AML-193 (cell line): ENCODE results near the gene MAD2L2.

Experiments
- DNase-seq, 2 experiments: peaks; one replicate each; lab custom pipeline; 2025; lab: John Stamatoyannopoulos, UW

The MAD2L2 gene

GRCh38 chr1:11682287-11682771, 1.4 kb upstream of the MAD2L2 start:
- no peak for DNase-seq

GRCh38 chr1:11680270-11681070, 478 bp downstream of the MAD2L2 start:
- no peak for DNase-seq

- no peak for DNase-seq
These were observed 2.5 kb downstream of the MAD2L2 start for GRCh38 chr1:11678442-11678841.

- DNase-seq, result peak in 1 of 2 experiments; percentile 16
These were observed 4.4 kb downstream of the MAD2L2 start for GRCh38 chr1:11676386-11677103.

GRCh38 chr1:11675325-11675724, 5.6 kb downstream of the MAD2L2 start:
- DNase-seq, result no peak

- no peak for DNase-seq
These were observed 6.5 kb downstream of the MAD2L2 start for GRCh38 chr1:11674488-11674887.

GRCh38 chr1:11673089-11673769, 7.7 kb downstream of the MAD2L2 start:
- no peak for DNase-seq

GRCh38 chr1:11671544-11672286, 9.2 kb downstream of the MAD2L2 start:
- no peak for DNase-seq

- no peak for DNase-seq
These were observed 9.8 kb downstream of the MAD2L2 start for GRCh38 chr1:11671205-11671543.

- no peak for DNase-seq
These were observed 10.2 kb downstream of the MAD2L2 start for GRCh38 chr1:11670747-11671146.

- no peak for DNase-seq
These were observed 12.4 kb downstream of the MAD2L2 start for GRCh38 chr1:11668516-11668915.

- DNase-seq, result peak; percentile 38 to 46
These were observed 16.4 kb downstream of the MAD2L2 start for GRCh38 chr1:11664336-11665065.

- DNase-seq, result no peak
These were observed 19.8 kb downstream of the MAD2L2 start for GRCh38 chr1:11661103-11661502.

- no peak for DNase-seq
These were observed 21.2 kb downstream of the MAD2L2 start for GRCh38 chr1:11659748-11660147.

GRCh38 chr1:11658542-11658941, 22.4 kb downstream of the MAD2L2 start:
- DNase-seq, result no peak

- DNase-seq, result no peak
These were observed 23.3 kb downstream of the MAD2L2 start for GRCh38 chr1:11657654-11658053.

GRCh38 chr1:11654939-11655808, 25.8 kb downstream of the MAD2L2 start:
- no peak for DNase-seq

- no peak for DNase-seq
These were observed 26.6 kb downstream of the MAD2L2 start, which contains the start of the genes FBXO2 and FBXO44 for GRCh38 chr1:11654137-11654938. Gene FBXO2, minus strand, starts transcription at chr1:11654429. Its CDS starts 89 bp downstream, at chr1:11654340. Gene FBXO44, plus strand, starts transcription at chr1:11654877. Its CDS starts 959 bp downstream, at chr1:11655836.

- DNase-seq, result no peak
These were observed 27.1 kb downstream of the MAD2L2 start for GRCh38 chr1:11653861-11654136.
